Esophagus squamous epithelium (tissue), 4 donors: ENCODE data around the gene P2RY12.

Experiments
- POLR2A ChIP-seq, 4 donors: fragments of 450-650 bp; IDR thresholded peaks; one replicate each; pipeline ENCODE4 v1.6.1; 2017; ENCODE audit warnings: antibody characterized with exemption in 4 of 4, mild to moderate bottlenecking in 4 of 4, moderate library complexity in 3 of 4
- TF ChIP-seq, protein P1 (sequence below), 6 experiments: fragments of 450-650 bp in 4 of 6; fragments of 200-600 bp in 2 of 6; sonication (generic) in 2 of 6; IDR thresholded peaks; one replicate each; pipeline ENCODE4 v1.5.1; 2016 to 2019; ENCODE audit warnings: antibody characterized with exemption in 6 of 6, mild to moderate bottlenecking in 4 of 6, moderate library complexity in 4 of 6

DNA sequence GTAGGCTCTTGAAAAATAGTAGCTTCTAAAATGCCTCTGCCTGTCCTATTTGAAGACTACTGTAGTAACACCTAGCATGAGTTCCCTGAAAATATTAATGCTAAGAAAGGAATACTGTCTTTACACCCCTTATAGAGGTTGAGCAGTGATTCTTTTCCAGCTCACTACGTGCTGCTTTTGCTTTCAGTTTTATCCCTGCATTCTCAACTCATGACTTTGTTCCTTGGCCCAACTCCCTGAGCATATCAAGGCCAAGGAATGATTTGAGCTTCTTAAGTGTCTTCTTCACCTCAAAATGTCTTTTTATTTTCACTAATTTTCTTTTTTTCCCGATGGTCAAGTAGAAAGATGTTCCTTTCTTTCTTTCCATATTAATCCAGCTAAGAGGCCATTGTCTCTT is 38.7 kb downstream of the P2RY12 start:
- TF ChIP-seq, protein P1, sequence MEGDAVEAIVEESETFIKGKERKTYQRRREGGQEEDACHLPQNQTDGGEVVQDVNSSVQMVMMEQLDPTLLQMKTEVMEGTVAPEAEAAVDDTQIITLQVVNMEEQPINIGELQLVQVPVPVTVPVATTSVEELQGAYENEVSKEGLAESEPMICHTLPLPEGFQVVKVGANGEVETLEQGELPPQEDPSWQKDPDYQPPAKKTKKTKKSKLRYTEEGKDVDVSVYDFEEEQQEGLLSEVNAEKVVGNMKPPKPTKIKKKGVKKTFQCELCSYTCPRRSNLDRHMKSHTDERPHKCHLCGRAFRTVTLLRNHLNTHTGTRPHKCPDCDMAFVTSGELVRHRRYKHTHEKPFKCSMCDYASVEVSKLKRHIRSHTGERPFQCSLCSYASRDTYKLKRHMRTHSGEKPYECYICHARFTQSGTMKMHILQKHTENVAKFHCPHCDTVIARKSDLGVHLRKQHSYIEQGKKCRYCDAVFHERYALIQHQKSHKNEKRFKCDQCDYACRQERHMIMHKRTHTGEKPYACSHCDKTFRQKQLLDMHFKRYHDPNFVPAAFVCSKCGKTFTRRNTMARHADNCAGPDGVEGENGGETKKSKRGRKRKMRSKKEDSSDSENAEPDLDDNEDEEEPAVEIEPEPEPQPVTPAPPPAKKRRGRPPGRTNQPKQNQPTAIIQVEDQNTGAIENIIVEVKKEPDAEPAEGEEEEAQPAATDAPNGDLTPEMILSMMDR (IDR thresholded peaks at IDR 0.05), result no peak
- no peak for TF ChIP-seq POLR2A (IDR thresholded peaks at IDR 0.05)
